HG03045 (cell line): ENCODE measurements around the gene RNF167.

Experiments
- ATAC-seq: cut with Tn5 transposase; IDR thresholded peaks from one replicate; pipeline ENCODE4 v1.9.1; 2021; ENCODE audit warnings: mild to moderate bottlenecking, moderate library complexity; ENCODE audit not compliant: unreplicated experiment

RNF167 gene

GRCh38 chr17:4950075-4950745, 10.1 kb downstream of the RNF167 start:
- ATAC-seq = peak; percentile 5

DNA sequence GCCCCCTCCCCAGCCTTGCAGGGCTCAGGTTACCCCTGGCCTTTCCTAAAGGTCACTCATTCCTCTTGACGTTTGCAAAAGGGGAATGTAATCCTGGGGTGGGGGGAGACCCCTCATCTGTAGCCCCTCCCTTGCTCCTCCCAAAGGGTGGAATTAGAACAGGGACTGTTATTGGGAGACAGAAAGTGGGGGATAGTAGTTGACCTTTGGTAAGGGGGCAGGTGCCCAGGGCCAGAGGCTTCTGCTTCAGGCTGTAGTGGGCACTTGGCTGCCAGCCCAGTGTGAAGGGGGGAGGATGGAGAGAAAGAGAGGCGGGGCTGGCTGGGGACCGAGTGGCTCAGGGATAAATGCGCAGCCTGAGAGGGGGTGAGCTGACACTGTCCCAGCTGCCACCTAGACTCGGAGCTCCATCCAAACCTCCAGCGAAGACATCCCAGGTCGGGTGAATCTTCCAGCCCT, 10.7 kb downstream of the RNF167 start, which contains the start of gene ENO3:
ENO3 (plus strand) TSS at position 374 of the 459 bp plus-strand sequence. CDS start 711 bp downstream, outside the sequence.
- ATAC-seq = no peak

DNA sequence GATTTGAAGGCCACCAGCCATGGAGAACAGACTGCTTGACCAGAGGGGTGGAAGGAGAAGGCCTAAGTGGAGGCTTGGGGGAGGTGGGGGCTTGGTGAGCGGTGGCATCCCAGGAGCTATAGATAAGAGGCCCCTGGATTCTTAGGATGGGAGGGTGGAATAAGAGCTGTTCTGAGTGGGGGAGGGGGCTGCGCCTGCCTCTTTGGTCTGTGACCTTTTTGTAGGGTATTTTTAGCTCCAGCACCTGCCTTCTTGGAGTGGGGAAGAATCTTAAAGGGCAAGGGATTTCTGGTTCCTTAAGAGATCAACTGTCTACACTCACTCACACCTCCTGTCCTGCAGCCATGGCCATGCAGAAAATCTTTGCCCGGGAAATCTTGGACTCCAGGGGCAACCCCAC, 11.4 kb downstream of the RNF167 start:
- ATAC-seq = no peak

DNA sequence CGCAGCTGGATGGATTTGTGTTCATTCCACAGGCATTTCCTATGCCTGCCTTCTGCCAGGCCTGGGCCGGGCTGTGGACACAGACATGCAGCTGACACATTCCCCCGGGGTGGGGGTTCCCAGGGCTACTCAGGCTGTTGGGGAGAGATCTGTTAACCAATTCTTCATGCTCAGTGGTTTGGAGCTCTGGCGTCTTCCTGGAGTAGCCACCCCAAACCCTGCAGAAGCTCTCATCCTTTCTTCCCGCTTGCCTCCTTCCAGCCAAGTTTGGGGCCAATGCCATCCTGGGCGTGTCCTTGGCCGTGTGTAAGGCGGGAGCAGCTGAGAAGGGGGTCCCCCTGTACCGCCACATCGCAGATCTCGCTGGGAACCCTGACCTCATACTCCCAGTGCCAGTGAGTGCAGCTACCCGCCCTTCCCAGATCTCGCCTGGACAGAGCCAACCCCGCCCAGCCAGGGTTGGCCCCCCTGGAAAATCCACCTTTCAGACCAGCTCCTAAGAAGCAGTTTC, 13.4 kb downstream of the RNF167 start:
- no peak for ATAC-seq

DNA sequence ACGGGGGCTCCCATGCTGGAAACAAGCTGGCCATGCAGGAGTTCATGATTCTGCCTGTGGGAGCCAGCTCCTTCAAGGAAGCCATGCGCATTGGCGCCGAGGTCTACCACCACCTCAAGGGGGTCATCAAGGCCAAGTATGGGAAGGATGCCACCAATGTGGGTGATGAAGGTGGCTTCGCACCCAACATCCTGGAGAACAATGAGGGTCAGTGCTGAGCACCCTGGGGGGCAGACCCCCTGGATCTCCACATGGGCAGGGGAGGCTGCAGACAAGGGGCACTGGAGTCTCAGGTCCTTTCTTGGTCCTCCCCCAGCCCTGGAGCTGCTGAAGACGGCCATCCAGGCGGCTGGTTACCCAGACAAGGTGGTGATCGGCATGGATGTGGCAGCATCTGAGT, 15.0 kb downstream of the RNF167 start:
- no peak for ATAC-seq

DNA sequence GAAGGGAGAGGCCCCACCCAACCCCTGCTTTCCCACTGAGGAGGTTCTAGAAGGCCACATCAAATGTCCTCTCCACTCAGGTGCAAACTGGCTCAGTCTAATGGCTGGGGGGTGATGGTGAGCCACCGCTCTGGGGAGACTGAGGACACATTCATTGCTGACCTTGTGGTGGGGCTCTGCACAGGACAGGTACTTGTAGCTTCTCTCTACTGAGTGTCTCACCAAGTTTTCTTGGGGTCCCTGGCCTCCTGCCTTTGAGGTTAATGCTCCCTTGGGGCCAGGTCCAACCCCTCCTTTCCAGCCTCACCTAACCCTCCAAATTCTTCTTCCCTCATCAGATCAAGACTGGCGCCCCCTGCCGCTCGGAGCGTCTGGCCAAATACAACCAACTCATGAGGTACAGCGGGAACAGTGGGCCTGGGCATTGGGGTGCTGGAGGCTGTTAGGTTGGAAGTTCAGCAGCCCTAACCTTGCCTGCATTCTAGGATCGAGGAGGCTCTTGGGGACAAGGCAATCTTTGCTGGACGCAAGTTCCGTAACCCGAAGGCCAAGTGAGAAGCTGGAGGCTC, 16.5 kb downstream of the RNF167 start:
- no peak for ATAC-seq

- no peak for ATAC-seq
Measured at GRCh38 chr17:4958102-4958501, 18.0 kb downstream of the RNF167 start.

DNA sequence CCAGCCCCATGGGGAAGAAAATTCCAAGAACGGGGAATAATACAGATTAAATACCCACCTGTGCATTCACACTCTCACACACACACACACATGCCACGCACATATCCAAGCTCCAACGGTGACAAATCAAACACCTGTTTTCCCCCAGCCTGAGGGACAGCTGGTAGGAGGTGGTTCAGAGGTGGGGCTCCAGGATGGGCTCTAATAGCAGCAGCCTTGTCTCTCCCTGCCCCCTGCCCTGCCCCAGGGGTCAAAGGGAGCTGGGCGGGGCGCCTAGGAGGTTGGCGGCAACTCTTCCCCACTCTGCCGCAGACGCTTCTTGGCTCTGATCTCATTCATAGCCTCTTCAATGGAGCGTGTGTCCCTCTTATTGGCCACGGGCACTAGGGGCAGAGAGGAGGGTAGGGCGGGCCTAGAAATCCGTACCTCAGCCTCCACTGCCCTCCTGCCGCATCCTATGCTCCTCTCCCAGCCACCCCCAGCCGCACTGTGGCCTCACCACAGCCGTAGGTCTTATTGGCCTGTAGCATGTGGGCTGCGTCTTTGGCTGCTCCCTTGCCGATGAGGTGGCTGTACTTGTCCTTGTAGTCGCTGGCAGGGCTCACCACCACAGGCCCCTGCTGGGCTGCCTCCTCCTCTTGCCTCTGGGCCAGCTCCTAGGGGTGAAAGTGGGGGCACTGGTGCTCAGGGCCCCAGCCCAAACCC, 19.3 kb downstream of the RNF167 start:
- ATAC-seq = no peak

DNA sequence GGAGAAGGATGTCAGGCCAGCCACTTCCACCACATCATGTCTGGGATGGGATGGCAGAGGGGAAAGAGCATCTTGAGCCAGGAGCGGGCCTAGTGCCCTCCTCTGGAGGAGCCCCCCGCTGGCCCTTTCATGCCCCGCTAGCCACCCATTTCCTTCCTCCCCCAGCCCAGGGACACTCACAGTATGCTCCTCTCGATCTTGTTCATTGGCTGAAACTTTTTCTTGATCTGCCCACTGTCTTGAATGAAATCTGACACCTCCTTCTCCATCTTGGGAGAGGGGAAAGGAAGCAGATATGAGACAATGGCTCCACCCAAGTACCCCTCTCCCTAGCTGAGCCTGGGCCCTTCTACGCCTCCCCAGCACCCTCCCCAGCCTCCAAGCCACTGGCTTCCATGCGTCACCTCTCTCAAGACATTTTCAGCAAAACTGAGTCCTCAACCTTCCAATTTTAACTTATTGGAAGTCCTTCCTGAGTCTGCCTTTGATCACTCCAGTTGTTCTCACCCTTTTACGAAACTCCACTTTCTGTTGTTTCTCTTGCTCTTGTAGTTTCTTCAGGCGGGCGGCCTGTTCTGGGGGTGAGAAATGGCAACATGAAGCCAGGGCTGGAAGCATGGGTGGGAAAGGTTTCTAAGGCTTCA, 20.3 kb downstream of the RNF167 start:
- ATAC-seq = no peak

- no peak for ATAC-seq
Measured at GRCh38 chr17:4965311-4965986, 25.4 kb downstream of the RNF167 start.

DNA sequence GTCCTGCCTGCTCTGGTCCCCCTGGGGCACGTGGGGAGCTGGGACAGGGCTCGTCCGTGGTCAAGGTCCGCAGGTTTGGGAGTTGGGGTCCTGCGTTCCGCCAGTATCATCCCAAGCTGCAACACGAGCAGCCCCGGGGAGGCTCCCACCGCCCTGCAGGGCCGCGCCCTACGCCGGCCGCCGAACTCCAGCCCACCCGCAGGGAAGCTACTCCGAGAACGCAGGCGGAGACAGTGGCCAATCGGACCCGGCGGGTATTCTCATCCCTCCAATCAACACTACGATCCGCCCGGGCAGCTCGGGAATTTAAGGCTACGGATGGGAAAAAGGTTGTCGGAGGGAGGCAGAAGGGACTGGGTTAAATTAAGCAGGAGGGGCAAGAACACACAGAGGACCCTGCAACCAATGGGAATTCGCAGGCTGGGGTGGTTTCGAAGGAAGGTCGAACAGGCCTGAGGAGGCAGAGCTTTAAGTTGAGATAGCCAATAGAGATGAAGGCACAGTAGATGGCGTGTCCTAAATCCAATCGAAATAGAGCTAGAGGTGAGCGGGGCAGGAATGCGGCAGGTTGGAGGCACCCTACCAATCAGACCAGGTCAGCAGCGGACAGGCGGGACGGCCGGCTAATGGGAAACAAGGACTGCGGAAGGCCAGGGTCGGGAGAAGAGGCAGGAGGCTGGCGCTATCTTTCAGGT, 26.9 kb downstream of the RNF167 start:
- peak; percentile 81 for ATAC-seq

- peak; percentile 65 for ATAC-seq
Measured at GRCh38 chr17:4967539-4968485, 27.7 kb downstream of the RNF167 start, which contains the start of gene SPAG7. SPAG7 (minus strand) TSS chr17:4967817; CDS start chr17:4967804, 13 bp downstream.

DNA sequence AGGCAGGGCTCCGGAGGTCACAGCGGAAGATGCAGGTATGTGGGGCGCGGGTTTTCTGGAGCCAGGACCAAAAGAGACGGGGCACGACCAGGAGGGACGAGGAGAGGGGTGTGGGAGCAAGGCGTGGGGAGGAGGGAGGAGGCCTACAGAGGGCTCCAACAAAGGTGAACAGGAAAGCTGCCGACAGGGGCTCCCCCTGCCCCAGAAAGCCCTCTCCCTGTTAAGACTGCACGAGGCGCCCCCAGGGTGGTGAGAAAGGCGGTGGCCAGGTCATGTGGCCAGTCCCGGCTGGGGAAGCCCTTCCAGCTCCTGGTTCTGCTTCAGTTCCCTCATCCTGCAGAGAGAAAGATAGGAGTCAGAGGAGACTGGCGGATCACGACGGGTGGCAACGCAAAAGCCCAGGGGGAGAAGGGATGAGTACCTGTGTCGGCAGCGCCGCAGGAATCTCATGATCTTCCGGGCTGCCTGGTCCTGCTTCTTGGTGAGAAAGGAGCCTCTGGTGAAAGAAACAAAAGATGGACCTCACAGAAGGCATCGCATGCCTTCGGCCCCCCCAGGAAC, 28.5 kb downstream of the RNF167 start:
- no peak for ATAC-seq

- ATAC-seq = no peak
Measured at GRCh38 chr17:4969047-4969550, 29.0 kb downstream of the RNF167 start.

- ATAC-seq = no peak
Measured at GRCh38 chr17:4969551-4970173, 29.6 kb downstream of the RNF167 start.

DNA sequence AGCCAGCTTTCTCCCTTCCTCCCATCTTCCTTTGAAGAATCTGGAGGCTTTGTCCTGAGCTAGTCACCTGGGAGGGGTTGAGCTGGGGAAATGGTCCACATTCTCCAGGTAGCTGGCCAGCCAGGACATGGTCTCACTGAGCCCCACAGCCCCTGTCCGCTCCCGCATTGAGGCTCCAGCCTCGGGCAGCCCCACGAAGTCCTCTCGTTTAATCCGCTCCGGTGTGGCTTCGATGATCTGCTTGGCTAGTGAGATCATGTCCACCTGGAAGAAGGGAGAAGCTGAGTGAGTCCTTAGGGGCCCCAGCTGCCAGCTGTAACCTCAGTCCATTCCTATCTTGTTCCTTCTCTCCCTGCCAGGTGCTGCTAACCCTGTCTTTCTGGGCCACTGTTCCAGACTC, 30.2 kb downstream of the RNF167 start:
- no peak for ATAC-seq

- no peak for ATAC-seq
Measured at GRCh38 chr17:4971826-4972225, 31.8 kb downstream of the RNF167 start.

DNA sequence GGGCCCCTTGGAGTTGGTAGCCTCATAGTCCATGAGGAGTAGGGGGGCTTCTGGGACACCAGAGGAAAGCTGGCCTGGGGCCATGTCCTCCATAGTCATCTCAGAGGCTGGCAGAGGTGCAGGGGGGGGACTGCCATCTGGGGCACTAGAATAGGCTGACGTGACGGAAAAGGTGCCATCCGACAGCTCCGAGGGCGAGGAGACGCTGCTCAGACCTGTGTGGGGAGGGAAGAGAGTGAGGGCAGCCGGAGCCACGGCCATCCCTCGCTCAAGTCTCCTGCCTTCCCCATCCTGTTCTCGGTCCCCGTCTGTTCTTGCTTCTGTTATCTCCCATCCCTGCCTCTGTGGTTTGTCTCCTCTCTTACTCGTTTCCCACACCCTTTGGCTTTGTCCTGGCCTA, 32.3 kb downstream of the RNF167 start:
- ATAC-seq = no peak
